Measurements from ENCODE around the gene HYDIN.

DNA sequence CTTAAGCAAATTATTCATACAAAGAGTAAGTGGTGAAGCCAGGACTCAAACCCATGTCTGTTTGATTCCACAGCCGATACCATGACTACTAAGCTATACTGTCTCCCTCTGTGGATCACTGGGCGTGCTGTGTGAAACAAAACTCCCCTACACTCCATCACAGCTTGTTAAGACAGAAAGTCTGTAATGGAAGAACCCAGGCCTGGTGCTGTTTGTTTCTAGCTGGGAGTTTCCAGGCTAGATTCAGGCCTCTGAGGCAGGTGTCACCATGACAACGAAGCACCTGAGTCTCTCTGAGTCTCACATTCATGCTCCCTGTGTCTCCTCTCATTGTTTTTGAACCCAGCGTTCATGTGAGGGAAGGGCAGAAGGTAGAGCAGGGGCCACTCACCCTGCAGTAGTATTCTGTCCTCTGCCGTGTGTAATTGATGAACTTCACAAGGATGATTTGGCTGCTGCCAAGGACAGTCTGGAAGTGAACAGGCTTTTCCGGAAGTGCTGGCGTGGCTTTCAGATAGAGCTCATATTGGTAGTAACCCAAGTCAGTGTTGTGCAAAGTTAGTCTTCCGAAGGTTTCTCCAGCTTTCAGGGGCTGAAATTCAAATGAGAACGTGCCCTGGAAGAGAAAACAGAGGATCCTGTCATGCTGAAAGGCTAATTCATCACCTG is 421.0 kb downstream of the HYDIN start:
- TF ChIP-seq, protein P1, sequence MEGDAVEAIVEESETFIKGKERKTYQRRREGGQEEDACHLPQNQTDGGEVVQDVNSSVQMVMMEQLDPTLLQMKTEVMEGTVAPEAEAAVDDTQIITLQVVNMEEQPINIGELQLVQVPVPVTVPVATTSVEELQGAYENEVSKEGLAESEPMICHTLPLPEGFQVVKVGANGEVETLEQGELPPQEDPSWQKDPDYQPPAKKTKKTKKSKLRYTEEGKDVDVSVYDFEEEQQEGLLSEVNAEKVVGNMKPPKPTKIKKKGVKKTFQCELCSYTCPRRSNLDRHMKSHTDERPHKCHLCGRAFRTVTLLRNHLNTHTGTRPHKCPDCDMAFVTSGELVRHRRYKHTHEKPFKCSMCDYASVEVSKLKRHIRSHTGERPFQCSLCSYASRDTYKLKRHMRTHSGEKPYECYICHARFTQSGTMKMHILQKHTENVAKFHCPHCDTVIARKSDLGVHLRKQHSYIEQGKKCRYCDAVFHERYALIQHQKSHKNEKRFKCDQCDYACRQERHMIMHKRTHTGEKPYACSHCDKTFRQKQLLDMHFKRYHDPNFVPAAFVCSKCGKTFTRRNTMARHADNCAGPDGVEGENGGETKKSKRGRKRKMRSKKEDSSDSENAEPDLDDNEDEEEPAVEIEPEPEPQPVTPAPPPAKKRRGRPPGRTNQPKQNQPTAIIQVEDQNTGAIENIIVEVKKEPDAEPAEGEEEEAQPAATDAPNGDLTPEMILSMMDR (IDR thresholded peaks at IDR 0.05): no peak
- TF ChIP-seq POLR2A (IDR thresholded peaks at IDR 0.05): no peak

All from adrenal gland (tissue), 5 donors.